ENCODE results near the gene C3orf18.

GRCh38 chr3:50517721-50518206, 49.8 kb downstream of the C3orf18 start:
- TF ChIP-seq POLR2A (IDR thresholded peaks at IDR 0.05; ENCODE audit: low read depth) = no peak
- TF ChIP-seq CTCF (IDR thresholded peaks at IDR 0.05) = no peak
- TF ChIP-seq EP300 (IDR thresholded peaks at IDR 0.05) = no peak

Measured in esophagus muscularis mucosa (tissue), 4 donors.